HS-27A (cell line): Measurements from ENCODE around the gene LGALS4.
"Not testable (repeated sequence)": the region's sequence is repeated elsewhere in the genome, so short reads cannot be mapped to it uniquely, and the experiment has no call there.

Experiments used
- DNase-seq: peaks from one replicate; pipeline ENCODE4 v3.0.0-alpha.2; 2012; ENCODE audit warnings: low read depth, missing footprints

Gene LGALS4, protein sequence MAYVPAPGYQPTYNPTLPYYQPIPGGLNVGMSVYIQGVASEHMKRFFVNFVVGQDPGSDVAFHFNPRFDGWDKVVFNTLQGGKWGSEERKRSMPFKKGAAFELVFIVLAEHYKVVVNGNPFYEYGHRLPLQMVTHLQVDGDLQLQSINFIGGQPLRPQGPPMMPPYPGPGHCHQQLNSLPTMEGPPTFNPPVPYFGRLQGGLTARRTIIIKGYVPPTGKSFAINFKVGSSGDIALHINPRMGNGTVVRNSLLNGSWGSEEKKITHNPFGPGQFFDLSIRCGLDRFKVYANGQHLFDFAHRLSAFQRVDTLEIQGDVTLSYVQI

GRCh38 chr19:38812841-38813320 is at the start of gene LGALS4:
Gene LGALS4, minus strand, starts transcription at chr19:38812945. Its CDS starts 59 bp downstream, at chr19:38812886.
- no peak for DNase-seq

GRCh38 chr19:38861368-38861767 is 48.6 kb upstream of the LGALS4 start:
- DNase-seq: no peak

DNA sequence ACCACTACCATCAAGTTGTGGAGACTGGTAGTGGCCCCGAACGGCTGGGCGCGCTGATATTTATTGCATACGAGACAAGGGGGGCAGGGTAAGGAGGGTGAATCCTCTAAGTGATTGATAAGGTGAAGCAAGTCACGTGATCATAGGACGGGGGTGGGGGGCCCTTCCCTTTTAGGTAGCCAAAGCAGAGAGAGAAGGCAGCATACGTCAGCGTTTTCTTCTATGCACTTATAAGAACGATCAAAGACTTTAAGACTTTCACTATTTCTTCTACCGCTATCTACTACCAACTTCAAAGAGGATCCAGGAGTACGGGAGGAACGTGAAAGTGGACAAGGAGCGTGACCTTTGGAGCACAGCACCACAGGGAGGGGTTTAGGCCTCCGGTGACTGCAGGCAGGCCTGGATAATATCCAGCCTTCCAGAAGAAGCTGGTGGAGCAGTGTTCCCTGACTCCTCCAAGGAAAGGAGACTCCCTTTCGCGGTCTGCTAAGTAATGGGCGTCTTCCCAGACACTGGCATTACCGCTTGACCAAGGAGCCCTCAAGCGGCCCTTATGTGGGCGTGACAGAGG is 47.0 kb upstream of the LGALS4 start:
- DNase-seq: not testable (repeated sequence)

GRCh38 chr19:38856813-38857212 is 44.1 kb upstream of the LGALS4 start:
- no peak for DNase-seq

- not testable (repeated sequence) for DNase-seq
Observed at GRCh38 chr19:38855751-38856150, 43.0 kb upstream of the LGALS4 start.

DNA sequence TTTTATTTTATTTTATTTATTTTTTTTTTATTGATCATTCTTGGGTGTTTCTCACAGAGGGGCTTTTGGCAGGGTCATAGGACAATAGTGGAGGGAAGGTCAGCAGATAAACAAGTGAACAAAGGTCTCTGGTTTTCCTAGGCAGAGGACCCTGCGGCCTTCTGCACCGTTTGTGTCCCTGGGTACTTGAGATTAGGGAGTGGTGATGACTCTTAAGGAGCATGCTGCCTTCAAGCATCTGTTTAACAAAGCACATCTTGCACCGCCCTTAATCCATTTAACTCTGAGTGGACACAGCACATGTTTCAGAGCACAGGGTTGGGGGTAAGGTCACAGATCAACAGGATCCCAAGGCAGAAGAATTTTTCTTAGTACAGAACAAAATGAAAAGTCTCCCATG is 42.2 kb upstream of the LGALS4 start:
- not testable (repeated sequence) for DNase-seq

DNA sequence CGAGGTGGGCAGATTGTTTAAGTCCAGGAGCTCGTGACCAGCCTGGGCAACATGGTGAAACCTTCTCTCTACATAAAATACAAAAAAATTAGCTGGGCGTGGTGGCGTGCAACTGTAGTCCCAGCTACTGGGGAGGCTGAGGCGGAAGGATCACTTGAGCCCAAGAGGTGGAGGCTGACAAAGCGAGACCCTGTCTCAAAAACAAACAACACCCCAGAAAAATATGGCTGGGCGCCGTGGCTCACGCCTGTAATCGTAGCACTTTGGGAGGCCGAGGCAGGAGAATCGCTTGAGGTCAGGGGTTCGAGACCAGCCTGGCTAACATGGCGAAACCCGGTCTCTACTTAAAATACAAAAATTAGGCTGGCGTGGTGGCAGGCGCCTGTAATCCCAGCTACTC is 40.5 kb upstream of the LGALS4 start:
- DNase-seq: no peak

DNA sequence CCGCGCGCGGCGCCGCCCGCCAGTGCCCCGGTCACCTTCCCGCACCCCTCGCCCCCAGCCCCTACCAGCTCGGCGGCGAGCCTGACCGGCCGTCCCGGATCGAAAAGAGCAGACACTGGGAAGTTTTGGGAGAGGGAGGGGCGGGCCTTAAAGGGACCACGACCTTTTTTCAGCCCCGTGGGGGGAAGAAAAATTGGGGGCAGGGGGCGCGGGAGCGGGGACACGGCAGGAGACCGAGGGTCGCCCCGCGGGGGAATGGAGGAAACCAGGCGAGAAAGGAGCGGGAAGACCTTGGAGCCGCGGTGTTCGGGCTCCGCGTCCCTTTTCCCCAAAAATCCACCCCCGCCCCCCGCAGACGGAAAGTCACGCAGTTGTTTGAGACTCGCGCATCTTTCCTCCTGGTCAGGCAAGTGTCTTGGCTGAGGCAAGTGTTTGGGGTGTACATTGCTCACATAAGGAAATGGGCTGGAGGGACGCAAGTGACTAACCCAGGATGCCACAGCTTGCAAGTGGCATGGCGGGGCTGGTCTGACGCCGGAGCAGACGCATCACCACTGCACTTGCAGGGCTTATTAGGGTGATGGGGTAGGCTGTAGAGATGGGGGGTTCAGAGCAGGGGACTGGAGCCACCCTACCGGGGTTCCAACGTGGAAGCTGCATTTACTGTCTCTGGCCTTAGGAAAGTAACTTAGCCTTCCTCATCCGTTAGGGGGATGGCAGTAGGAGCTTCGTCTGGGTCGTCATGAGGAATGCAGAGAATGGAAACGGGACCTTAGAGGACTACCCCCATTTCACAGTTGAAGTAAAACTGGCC is 39.7 kb upstream of the LGALS4 start:
- DNase-seq: peak; percentile 64

- DNase-seq: peak; percentile 88
Observed at GRCh38 chr19:38851622-38852230, 39.0 kb upstream of the LGALS4 start.

GRCh38 chr19:38850976-38851621 is 38.4 kb upstream of the LGALS4 start:
- no peak for DNase-seq

- DNase-seq: no peak
Observed at GRCh38 chr19:38850436-38850975, 37.8 kb upstream of the LGALS4 start.

- peak; percentile 100 for DNase-seq
Observed at GRCh38 chr19:38849860-38850435, 37.2 kb upstream of the LGALS4 start, which contains the start of gene HNRNPL. Gene HNRNPL, minus strand, starts transcription at chr19:38849986. Its CDS starts 20 bp downstream, at chr19:38849966.

GRCh38 chr19:38849147-38849859 is 36.6 kb upstream of the LGALS4 start:
- peak; percentile 97 for DNase-seq

- DNase-seq: no peak
Observed at GRCh38 chr19:38848299-38849146, 35.8 kb upstream of the LGALS4 start.

DNA sequence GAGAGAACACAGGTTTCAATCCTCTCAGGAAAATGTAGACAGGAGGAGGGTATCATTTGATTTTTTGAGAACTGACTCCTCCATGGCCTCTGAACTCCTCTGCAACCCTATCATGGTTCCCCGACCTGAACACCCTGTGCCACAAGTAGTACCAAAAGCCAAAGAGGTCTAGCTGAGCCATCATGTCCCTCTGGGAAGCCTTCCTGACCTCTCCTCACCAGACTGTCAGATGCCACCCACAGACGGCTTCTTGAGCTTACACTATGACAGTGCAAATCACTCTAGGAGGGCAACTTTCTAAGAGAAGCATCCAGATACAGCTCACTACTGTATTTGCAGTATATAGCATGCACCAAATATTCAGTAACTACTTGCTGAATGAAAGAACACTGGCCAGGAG is 33.4 kb upstream of the LGALS4 start:
- no peak for DNase-seq

DNA sequence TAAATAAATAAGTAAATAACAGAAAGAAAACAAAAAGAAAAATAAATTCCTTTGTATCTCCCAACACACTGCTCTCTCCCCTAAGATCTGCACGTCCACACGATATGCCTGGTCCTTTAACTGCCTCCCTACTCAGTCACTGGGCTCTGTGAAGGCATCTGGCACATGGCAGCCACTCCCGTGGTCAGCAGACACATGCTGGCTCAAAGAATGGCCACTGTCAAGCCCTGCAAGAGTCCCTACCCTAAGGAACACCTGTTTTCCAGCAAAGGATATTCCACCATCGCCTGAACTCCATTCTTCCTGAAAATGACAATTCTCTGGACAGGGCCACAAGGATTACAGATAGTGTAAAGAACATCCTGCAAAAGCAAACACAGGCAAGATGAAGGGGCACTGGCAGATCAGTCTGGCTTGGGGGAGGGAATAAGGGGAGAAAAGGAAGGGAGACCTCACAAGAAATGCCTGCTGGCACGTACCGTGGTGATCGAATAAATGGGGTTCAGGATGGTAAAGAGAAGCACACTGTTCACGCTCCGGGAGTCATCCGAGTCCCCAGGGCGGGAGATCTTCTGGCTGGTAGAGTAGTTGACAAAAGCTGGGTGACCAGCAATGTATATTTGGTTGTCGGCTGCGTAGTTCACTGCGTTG is 32.8 kb upstream of the LGALS4 start:
- DNase-seq: no peak

GRCh38 chr19:38844093-38844686 is 31.4 kb upstream of the LGALS4 start:
- no peak for DNase-seq

- no peak for DNase-seq
Observed at GRCh38 chr19:38843175-38843758, 30.5 kb upstream of the LGALS4 start.
